GM19035 (cell line): Measurements from ENCODE around the gene STEAP1B.
"Not testable (repeated sequence)": the region's sequence is repeated elsewhere in the genome, so short reads cannot be mapped to it uniquely, and the experiment has no call there.

Experiments
- ATAC-seq: cut with Tn5 transposase; IDR thresholded peaks from one replicate; pipeline ENCODE4 v1.9.1; 2021; ENCODE audit not compliant: unreplicated experiment

The STEAP1B gene

DNA sequence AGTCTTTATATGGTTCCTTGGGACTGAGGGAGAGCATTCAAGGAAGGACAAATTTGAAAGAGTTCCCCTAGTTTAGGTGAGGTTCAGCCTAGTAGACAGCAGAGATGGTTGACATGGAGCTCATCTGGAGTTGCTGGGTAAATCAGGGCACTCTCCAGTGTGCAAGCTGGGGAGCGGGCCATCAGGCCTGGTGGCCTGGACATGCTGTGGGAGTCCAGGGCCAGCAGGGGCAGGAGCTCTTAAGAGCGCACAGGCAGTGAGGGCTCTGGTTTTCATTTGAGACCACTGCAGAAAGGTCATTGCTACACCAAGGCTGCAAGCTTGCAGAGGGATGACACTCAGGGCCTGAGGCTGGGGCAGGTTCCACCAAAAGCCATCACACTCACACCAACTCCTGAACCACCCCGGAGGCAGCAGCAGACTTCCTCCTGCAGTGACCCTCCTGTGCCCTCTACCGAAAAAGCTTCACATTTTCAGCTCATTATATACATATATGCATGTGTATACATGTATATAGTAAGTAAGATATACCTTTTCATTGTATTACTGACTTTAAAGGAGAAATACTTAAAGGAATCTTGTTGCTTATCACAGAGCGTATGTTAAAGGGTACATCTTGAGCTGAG is 39.5 kb downstream of the STEAP1B start:
- ATAC-seq = no peak

DNA sequence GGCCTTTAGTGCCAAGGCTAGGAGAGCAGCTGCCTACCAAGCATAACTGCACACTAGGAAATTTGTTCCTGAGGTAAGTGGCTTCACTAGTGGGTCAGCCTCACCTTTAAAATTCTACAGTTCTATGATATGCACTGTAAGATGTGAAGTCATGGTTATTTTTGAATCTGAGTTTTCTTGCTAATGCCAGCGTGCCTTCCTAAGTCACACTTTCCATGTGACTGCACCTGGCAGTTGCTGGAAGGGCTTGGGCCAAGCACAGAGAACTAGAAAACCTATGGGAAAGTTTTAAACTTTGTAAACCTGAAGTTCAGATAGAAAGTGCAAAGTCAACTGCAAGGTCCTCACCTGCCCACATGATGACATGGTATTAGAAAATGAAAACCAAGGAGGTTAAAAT is 42.5 kb downstream of the STEAP1B start:
- no peak for ATAC-seq

DNA sequence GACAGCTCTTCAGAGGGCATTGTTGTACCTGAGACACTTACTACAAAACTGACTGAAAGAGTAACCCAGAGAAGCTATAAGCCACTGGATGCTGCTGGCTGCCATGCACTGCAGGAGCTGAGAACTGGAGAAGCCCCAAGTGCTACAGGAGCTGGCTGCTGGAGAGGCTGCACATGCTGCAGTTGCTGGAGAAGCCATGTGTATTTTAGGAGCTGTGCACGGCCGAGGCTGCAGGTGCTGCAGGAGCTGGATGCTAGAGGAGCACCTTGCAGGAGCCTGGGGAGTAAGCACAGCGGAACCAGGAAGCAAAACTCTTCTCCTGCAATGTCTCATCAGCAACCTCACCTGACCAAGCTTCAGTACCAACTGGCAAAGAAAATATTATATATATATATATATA is 45.5 kb downstream of the STEAP1B start:
- ATAC-seq = no peak

DNA sequence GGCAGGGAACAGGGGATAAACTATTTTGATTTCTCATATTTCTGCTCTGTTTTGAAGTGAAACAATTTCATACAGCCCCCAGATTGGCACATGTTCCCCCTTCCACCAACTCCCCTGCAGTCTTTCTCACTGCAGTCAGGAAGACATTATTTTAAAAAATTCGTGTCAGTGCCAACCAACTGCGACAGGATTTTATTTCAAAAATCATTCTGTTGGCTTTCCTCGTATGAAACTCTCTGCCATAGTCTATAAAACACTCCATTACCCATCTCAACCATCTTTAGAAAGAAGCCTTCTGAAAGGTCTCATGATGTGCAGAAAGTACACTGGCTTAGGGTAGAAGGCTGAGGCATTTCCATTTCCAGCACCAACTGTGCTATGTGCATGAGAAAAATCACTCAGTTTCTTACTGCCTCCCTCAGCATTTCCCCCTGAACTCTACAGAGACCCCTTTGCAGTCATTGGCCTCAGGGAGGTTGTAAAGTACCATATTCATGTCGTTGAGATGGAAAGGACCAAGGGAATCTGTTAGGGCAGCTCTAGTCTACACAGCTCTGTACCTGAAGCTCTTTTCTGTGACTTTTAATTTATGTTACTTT is 46.9 kb downstream of the STEAP1B start:
- no peak for ATAC-seq

DNA sequence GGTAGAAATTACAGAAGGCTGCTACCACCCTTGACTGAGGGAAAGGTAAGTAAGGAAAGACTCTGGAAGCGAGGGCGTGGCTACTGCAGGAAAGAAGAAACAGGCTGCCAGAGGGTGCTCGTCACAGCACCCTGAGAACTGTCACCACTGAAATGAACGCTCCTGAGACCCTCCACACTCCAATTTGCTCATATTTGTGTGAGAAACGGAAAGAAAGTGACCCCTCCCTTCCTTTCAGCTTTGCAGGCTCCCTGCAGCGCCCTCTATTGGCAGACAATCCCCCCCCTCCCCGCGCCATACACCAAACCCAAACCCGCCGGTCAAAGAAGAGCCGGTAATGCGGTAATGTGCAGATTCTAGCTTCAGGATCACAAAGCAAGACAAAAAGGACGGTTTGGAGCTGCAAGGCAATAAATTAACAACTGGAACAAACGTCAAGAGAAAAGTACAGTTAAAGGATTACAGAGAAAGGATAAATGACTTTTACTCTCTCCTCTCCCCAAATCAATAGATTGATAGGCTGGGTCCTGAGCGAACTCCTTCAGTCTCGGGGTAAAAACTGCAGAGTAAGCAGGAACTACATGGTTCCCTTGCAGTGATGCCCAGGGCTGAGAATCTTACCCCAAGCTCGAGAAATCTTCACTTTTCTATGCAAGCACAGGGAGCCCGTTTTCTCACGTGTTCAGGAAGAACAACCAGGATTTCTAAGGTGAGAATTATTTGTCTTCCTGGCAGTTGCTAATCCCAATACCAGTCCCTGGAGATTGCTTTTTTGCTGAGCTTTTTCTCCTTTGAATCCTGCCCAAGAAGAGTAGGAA is 47.6 kb downstream of the STEAP1B start:
- ATAC-seq = no peak

DNA sequence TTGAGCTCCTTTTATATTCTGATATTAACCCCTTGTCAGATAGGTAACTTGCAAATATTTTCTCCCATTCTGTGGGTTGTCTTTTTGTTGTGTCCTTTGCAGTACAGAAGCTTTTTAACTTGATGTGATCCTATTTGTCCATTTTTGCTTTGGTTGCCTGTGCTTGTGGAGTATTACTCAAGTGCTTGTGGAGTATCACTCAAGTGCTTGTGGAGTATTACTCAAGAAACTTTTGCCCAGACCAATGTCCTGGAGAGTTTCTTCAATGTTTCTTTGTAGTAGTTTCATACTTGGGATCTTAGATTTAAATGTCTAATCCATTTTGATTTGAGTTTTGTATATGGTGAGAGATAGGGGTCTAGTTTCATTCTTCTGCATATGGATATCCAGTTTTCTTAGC is 50.0 kb downstream of the STEAP1B start:
- ATAC-seq = not testable (repeated sequence)

DNA sequence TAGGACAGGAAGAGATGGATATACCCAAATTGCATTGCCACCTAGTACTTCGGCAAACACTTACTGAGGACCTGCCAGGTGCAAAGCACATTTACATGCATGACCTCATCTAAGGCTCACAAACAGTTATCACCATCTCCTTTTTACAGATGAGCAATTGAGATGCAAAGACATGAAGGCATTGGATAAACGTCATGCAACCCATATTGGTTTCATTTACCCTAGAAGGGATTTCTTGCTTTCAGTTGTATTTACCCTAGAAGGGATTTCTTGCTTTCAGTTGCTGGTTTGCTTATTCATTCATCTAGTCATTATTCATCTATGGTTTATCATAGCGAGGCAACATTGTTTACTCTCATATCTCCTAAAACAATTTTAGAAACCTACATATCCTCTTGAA is 52.2 kb downstream of the STEAP1B start:
- peak; percentile 87 for ATAC-seq

DNA sequence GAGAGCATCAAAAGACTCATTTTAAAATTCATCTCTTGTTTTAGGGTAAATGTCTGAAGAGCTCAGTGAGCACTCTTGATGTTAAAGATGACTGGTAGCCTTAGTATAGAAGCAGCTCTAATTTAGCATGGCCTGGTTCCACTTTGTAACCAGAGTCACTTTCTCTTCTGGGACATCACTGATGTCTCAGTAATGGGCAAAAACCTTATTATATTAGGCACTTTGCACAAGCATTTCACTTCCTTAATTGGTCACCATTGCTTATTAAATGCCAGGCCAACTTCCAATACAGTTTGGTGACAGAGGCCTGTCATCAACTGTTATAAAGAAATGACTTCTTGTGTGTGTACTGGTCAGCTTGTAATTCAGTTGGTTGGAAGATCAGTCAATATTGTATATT is 53.0 kb downstream of the STEAP1B start:
- peak; percentile 38 for ATAC-seq

DNA sequence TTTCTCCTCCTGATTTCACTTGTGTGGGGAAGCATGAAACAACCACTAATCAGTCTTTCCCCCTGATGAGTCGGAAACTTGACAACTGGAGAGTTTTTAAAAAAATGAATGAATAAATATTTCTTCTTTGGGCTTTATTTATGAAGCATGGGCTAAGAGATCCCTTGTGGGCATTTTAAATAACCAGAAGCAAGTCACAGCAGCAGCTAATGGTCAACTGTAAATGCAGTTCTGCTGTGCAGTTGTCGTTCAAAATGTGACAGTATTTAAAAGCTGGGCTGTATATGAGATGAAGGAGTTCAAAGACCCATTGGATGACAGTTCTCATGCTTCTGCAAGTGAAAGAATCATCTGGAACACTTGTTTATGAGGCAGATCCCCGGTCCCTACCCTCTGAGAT is 54.1 kb downstream of the STEAP1B start:
- ATAC-seq = no peak

DNA sequence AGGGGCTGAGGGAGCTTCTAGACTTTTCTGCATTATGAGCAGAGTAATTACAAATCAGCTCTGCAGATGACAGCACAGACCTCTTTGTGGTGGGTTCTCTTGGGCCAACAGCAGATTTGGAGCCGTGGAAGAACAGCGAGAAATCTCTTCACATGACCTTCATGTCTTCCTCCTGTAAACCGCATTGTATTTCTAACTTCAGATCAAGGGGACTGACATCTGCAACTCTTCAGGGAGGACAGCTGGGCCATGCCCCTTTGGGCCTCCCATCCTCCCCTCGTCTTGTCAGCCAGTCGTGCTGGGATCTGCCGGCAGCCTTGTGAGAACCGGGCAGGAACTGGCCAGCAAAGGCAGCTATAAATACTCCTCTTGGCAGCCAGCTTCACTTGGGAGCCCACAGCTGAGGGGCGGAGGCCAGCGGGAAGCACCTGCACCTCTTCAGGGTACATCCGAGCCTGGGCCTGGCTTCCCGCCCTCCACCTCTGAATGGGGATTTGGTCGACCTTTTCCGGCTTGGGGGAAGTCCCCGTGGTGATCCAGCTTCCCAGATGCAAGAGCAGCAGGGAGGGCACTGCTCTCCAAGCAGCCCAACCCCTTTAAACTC is 54.7 kb downstream of the STEAP1B start:
- ATAC-seq = no peak

DNA sequence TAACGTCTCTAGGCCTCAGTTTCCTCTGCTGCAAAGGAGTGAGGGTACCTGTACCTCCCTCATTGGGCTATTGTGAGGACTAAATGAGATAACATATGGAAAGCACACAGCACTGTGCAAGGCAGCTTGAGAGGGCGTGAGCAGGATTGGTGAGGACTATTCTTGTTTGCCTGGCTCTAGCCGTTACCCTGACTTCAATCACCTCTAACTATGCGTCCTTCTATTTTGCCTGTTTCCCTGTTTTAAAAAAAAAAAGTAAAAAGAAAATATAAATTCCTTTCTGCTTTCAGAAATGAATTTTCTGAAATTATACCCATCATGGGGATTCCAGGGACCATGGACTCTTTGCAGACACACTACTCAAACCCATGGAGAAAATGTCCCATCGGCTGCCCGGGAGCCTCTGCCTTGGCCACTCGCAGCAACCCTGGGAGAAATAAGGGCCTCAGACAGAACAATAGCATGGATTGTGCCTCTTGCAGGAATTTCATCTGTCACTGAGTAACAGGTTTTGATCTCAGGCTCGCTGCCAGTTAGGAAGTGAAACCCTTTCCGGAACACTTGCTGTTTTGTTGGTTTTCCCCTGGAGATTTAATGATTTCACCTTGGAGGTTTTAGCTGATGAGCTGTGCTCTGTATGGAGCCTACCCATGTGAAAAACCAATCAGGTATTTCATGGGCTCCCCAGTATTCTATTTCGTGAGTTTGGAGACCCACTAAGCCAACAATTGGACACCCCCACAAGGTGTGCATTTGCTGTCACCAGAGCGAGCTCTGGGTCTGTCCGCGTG is 55.6 kb downstream of the STEAP1B start:
- no peak for ATAC-seq

DNA sequence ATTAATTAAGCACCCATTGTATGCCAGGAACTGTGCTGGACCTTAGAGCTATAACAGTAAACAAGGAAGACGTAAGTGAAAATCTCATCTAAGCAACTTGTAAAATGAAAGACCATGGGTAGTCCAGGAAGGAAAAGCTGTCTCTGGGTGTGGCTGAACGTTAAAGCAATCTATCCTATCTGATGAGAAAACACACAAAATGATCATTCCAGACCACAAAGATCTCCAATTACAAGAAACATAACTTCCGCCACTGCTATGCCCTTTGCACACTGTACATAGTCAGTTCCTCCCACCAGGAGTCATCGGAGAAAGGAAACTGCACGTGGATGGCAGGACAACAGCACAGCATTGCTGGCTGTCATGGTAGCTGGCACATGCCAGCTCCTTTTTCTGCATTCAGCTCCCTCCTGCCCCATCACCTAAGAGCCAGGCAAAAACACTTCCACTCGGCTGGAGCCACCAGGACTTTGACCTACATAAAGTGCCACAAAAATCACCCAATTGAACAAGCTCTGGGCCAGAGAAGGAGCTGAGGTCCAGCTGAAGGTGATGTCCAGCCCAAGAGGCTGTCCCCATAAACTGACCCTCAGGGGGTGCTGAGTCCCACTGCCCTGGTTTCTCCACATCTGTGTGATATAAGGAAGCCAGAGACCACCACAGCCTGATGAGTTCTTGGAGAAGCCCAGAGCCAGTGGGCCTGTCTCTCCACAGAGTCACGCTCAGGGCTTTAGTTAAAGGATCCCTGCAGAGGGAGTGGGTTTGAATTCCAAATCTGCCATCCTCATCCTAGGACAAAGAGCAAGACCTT is 56.4 kb downstream of the STEAP1B start:
- ATAC-seq = no peak

DNA sequence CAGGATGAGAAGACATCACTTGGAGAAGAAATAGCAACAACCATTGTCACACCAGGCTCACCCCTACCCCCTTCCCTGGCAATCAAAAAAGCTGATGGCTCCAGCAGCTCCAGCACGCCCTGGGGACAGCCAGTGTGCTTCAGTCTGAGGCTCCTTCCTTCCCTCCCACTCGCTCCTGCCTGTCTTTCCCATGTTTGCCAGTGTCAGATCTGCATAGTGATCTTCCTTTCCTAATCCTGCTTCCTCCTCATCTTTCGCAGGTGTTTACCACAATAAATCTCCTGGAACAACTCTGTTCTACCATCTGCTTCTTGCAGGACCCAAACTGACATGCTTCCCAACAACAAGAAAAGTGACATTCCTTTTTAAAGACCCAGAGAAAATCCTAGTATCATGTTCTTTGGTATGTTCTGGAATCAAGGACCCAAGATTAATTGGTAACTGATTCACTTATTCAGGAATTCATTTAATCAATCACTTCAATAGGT is 57.1 kb downstream of the STEAP1B start:
- ATAC-seq = no peak

DNA sequence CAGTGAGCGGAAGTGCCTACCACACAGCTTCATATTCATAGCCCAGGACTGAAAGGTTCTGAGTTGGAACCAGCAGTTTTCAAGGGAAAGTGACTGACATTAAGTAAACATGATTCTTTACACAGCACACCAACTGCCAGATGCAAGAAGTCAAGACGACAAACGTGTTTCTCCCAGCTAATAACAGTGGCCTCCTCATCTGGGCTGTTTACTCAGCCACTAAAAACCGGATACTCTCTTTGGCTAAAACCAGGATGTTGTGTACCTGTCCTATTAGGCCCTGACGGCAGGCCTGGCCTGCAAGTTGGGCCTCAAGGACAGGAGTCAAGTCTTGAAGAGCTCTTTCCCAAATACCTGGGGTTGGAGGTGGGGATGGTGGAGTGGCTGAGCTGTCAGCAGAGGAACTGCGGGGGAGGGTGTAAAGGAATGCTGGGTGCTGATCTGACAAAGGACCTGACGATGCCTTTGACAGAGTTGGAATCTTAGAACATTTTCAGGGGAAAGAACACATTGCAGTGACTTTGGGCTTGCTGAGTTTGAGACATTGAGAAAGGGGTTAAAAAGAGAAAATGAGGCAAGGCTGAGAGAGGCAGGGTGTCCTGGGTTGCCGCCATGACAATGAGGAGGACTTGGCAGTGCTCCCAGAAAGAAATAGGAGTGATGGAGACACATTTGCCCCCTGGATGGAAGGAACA is 57.7 kb downstream of the STEAP1B start:
- no peak for ATAC-seq

DNA sequence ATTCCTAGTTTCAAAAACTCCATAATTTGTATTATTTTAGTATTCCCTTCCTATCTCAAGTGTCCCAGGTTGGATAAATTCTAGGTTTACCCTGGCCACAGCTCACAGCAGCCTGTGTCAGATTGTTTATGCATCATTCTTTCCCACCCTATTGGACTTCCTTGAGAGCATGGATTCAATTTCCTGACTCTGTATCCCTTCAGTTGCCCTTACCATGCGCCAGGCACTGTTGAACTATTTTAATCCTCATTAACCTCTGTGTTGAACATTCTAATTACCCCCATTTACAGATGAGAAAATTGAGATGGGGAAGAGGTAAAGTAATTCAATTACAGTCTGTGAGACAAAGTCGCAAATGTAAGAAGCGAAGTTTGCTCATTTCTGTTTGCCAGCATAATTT is 58.8 kb downstream of the STEAP1B start:
- ATAC-seq = no peak

DNA sequence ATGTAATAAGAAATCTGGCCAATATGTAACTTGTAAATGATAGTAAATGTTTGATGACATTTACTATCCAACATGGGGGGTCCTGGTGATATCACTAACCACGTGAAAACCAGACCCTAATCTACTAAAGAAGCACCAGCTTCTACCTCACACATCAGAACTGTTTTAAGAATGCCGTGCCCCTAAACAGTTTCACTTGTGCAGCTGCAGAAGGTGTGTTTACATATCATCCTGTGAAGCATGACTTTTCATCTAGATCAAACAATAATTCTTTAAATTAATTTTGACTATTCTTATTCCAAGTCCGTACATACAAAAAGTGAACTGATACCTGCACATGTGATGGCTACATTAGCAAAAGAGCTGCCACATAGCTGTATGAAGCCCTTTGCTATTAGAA is 61.0 kb downstream of the STEAP1B start:
- peak; percentile 58 for ATAC-seq

DNA sequence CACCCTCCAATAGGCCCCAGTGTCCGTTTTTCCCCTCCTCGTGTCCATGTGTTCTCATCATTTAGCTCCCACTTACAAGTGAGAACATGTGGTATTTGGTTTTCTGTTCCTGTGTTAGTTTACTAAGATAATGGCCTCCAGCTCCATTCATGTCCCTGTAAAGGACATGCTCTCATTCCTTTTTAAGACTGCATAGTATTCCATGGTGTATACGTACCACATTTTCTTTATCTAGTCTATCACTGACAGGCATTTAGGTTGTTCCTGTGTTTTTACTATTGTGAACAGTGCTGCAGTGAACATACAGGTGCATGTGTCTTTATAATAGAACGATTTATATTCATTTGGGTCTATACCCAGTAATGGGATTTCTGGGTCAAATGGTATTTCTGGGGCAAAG is 63.4 kb downstream of the STEAP1B start:
- ATAC-seq = not testable (repeated sequence)

DNA sequence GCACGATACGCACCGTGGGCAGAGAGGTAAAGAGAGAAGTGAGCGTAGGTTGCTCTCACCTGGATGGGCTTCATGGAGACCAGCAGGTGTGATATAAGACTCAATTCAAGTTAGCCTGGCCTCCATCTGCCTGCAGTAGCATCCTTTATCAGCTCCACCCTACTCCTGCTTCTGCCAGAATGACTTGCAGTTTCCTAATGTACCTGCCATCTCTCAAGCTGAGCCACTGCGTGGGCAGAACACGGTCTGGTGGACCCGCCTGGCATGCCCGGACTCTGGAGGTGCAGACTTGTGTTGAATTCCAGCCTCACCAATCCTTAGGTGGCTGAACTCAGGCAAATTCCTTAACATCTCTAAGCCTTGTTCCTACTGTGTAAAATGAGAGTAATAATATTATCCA is 64.3 kb downstream of the STEAP1B start:
- peak; percentile 7 for ATAC-seq

DNA sequence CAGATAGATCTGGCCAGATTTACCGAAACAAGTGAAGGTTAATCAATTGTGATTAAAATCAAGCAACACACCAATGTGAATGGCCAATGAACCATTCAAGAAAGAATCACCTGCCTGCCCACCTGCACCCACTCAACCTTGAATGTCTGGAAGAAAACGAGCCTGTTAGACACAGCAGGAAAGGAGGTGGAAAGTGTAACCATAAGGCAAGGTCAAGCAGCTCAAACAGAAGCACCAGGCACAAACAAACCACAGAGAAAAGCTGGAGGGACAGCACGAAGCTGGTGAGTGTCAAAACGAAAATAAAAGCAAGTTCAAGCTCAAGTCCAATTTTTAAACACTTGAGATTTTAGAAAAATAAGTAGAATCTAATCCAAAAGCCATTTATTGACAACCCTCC is 64.9 kb downstream of the STEAP1B start:
- ATAC-seq = peak; percentile 74
